Activated naive CD4-positive, alpha-beta T cell treated with anti-CD3 and anti-CD28 coated beads, Interleukin-2, amount 10 ng/mL, durations not matched to agents 7 days and 5 days (primary cell): ENCODE results near the gene CFAP221.

ENCODE experiments used
- CTCF ChIA-PET: fragments of 350-600 bp; sonication (Branson Sonifier 250); formaldehyde crosslinking; loops from one replicate; lab custom pipeline; 2021; ENCODE audit warnings: antibody characterized with exemption; lab: Charles Lee
- DNase-seq: peaks from one replicate; pipeline ENCODE4 v3.0.0-alpha.2; 2020
- H3K27ac Mint-ChIP-seq: one replicate; pipeline ENCODE4 v1.8.0; 2021; ENCODE audit warnings: mild to moderate bottlenecking, moderate library complexity, mixed read lengths
- H3K27me3 Mint-ChIP-seq: one replicate; pipeline ENCODE4 v1.8.0; 2021; ENCODE audit warnings: mild to moderate bottlenecking, mixed read lengths
- H3K36me3 Mint-ChIP-seq: one replicate; pipeline ENCODE4 v1.8.0; 2021; ENCODE audit warnings: mixed read lengths
- H3K4me1 Mint-ChIP-seq: one replicate; pipeline ENCODE4 v1.8.0; 2021; ENCODE audit warnings: mixed read lengths
- H3K4me3 Mint-ChIP-seq: one replicate; pipeline ENCODE4 v1.8.0; 2021; ENCODE audit warnings: mild to moderate bottlenecking, moderate library complexity, mixed read lengths
- H3K9me3 Mint-ChIP-seq: one replicate; pipeline ENCODE4 v1.8.0; 2021; ENCODE audit warnings: mixed read lengths

CFAP221 gene

DNA sequence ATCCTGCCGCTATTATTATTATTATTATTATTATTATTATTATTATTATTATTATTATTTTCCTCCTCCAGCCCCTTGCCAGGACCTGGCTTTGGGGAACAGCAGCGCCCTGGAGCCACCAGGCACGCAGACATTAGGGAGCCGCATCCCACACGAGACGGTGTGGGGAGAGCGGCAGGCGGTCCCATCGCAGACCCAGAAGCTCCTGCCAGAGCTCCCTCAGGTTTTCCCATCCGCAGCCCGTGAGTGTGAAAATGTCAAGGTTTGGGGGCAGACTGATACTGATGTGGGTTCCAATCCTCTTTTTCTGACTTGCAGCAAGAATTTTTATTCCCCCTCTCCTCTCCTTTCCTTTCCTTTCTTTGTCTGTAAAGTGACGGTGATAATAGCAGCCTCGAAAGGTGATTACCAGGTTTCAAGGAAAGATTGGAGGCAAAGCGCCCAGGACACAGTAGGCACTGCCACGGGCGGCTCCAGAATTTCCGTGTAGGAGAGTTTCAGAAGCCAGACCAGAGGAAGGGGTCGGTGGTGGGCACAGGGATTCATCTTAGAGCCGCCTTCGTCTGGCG lies 20.8 kb upstream of the CFAP221 start:
- CTCF ChIA-PET = no interaction called here
- DNase-seq = no peak
- Mint-ChIP-seq H3K27me3 (peaks cover 52% of the 10 kb centered on the region), H3K27ac (no peak overlapping the region), H3K36me3 (no peaks in the 10 kb centered on the region), H3K4me3 (no peak overlapping the region), H3K4me1 (no peaks in the 10 kb centered on the region), H3K9me3 (no peaks in the 10 kb centered on the region)

DNA sequence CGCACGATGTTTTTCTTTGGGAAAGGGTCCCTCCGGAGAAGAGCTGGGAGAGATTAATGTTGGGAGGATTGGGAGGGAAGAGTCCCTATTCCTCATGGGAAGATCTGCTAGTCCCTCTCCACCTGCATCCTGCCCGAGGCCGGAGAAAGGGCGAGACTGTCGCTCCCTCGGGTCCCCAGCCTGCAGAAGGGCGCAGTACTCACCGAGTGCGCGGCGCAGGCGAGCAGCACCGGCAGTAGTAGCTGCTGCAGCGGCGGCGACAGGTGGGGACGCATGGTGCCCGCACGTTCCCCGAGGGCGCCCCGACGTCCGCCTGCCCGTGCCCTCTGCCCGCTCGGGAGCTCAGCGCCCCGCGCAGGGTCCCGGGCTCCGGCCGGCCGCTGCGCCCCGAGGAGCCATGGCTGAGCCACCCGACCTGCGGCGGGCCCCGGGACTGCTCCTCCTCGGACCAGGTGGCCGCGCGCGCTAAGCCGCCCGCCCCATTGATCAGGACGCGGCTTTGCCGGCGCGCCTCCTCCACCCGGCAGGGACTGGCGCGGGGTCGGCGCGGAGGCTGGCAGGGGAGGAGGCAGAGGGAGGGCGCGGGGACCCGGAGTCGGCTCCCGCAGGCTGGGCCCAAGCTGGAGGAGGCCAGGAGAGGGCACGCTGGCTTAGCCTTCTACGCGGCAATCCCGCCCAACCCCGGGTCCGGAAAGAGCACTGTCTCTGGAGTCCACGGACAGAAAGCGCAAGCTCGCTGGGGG lies 20.1 kb upstream of the CFAP221 start, which contains the start of gene SCTR:
TSS of gene SCTR (minus strand) at position 532 of the 743 bp plus-strand sequence. CDS start at position 275, 257 bp downstream.
- no peaks in the 10 kb centered on the region for H3K36me3 Mint-ChIP-seq
- DNase-seq = no peak
- no peak within 1 kb of the TSS for H3K4me3 Mint-ChIP-seq
- H3K4me1 Mint-ChIP-seq = no peaks in the 10 kb centered on the region
- no peak within 1 kb of the TSS for H3K27ac Mint-ChIP-seq
- no peaks in the 10 kb centered on the region for H3K9me3 Mint-ChIP-seq
- CTCF ChIA-PET = no interaction called here
- H3K27me3 Mint-ChIP-seq = peaks cover 48% of the 10 kb centered on the region

DNA sequence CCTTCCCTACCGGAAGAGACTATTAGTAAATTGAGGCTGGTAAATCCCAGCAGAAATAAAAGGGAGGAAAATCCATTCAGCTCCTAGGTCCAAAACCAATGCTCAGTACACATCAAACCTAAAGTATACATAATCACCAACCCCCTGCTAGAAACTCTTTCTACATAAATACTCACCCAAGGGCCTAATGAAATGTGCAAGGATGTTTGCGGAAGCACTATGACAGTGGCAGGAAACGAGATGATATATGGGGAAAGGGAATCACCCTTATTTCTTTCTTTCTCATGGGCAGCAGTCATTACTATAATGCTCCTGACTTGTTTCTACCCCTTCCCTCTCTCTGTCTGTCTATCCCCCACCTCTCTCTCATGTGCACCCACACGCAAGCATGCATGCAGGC lies 18.6 kb upstream of the CFAP221 start:
- DNase-seq = no peak
- Mint-ChIP-seq H3K27me3 (peaks cover 48% of the 10 kb centered on the region), H3K4me1 (no peaks in the 10 kb centered on the region), H3K36me3 (no peaks in the 10 kb centered on the region), H3K27ac (no peak overlapping the region), H3K4me3 (no peak overlapping the region), H3K9me3 (no peaks in the 10 kb centered on the region)
- CTCF ChIA-PET = no interaction called here

DNA sequence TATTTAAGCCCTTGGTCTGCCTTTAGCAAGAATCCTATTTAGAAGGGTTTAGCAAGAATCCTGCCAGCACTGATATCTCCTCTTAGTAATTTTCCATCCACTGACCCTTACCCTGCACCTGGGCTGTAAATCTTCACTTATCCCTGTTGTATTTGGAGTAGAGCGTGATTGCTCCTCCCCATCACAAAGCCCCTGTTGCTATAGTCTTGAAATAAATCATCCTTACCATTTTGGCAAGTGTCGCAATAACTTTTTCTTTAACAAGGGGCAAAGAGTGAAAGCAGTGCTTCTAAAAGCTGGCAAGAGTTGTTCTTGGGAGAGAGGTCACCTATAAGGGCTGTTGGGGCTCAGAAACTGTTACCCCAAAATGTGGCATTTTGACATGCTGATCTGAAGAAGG lies 16.2 kb upstream of the CFAP221 start:
- H3K36me3 Mint-ChIP-seq = no peaks in the 10 kb centered on the region
- H3K27ac Mint-ChIP-seq = no peak overlapping the region
- DNase-seq = no peak
- peaks cover 2% of the 10 kb centered on the region for H3K9me3 Mint-ChIP-seq
- CTCF ChIA-PET = no interaction called here
- H3K27me3 Mint-ChIP-seq = peaks cover 34% of the 10 kb centered on the region
- H3K4me3 Mint-ChIP-seq = no peak overlapping the region
- no peaks in the 10 kb centered on the region for H3K4me1 Mint-ChIP-seq

DNA sequence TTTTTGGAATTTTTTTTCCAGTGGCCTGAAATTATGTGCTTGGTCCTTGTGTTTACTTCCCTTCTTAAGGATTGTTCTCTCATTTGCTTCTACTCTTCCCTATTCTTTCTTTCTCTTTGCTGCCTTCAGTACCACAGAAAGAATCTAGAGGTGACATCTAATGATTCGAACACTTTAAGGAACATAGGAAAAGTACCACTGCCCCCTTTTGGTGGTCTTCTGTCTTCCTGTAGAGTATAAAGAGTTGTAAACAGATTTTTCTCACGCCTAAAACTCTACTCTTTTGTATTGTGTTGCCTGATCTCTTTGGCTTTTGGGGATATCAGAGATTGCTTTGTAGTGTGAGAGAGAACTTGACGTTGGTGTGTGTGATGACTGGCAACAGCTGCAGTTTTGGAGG lies 13.0 kb upstream of the CFAP221 start:
- peaks cover 12% of the 10 kb centered on the region for H3K27me3 Mint-ChIP-seq
- peaks cover 12% of the 10 kb centered on the region for H3K9me3 Mint-ChIP-seq
- H3K36me3 Mint-ChIP-seq = no peaks in the 10 kb centered on the region
- DNase-seq = no peak
- CTCF ChIA-PET = no interaction called here
- no peak overlapping the region for H3K4me3 Mint-ChIP-seq
- H3K4me1 Mint-ChIP-seq = no peaks in the 10 kb centered on the region
- H3K27ac Mint-ChIP-seq = no peak overlapping the region

DNA sequence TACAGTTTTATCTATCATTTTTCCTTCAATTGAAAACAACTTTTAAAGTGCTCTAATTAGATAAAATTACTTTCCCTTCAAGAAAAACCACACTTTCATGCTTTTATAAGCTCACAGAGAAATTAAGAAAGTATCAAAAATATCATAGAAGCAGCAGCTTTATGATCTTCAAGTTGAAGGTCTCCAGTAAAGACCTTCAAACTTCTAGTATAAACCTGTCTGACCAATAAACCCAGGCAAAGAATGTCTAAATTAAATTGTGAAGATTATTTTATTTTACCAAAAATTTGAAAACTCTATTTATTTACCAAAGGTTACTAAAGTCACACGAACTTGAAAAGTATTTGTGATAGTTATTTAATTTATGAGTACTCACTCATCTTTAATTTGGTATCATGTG lies 10.7 kb upstream of the CFAP221 start:
- H3K9me3 Mint-ChIP-seq = peaks cover 12% of the 10 kb centered on the region
- no peaks in the 10 kb centered on the region for H3K4me1 Mint-ChIP-seq
- no peaks in the 10 kb centered on the region for H3K36me3 Mint-ChIP-seq

DNA sequence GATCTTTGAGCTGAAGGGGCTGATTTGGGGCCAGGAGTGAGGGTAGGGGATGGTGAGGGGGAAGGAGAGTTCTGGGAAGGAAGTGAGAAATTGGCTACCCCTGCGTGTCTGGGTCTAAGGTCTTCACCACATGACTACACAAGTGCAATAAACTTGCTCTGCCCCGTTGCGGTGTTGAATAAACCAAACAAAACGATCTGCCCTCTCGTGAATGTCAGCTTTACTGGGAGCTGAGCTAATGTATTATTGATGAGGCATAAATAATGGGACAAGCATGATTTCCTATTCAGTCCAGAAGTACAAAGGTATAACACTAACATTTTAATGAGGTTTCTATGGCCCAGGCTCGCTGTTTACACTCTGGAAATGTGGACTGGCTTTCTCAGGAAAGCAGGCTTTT lies 8.0 kb upstream of the CFAP221 start:
- no peaks in the 10 kb centered on the region for H3K4me1 Mint-ChIP-seq
- no peaks in the 10 kb centered on the region for H3K36me3 Mint-ChIP-seq
- H3K9me3 Mint-ChIP-seq = peaks cover 12% of the 10 kb centered on the region
- H3K27me3 Mint-ChIP-seq = peaks cover 11% of the 10 kb centered on the region
- no peak overlapping the region for H3K4me3 Mint-ChIP-seq
- DNase-seq = no peak
- CTCF ChIA-PET = no interaction called here
- H3K27ac Mint-ChIP-seq = no peak overlapping the region

More for the DNA sequence above, 10.7 kb upstream of the CFAP221 start:
- Mint-ChIP-seq H3K27me3 (peaks cover 6% of the 10 kb centered on the region), H3K27ac (no peak overlapping the region), H3K4me3 (no peak overlapping the region)
- CTCF ChIA-PET = no interaction called here
- DNase-seq = no peak

DNA sequence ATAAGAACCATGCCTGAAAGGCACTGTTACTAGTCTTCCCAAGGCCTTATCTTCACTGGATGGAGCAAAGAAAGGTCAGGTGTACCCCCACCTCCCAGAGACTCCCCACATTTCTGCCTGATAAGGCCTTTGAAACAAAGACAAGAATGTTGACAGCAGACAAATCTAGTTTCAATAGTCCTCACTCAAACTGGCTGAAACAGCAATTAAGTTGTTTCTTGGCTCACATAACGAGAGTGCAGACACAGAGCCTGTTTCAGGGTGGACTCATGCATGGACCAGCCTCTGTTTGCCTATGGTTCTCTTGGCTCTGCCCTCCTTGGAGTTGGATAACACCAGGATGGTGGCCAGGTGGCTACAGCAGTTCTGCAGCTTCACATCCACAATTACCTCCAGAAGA lies 7.5 kb upstream of the CFAP221 start:
- Mint-ChIP-seq H3K36me3 (no peaks in the 10 kb centered on the region), H3K4me1 (no peaks in the 10 kb centered on the region), H3K9me3 (peaks cover 12% of the 10 kb centered on the region), H3K4me3 (no peak overlapping the region), H3K27me3 (peaks cover 14% of the 10 kb centered on the region), H3K27ac (no peak overlapping the region)
- CTCF ChIA-PET = no interaction called here
- DNase-seq = no peak

DNA sequence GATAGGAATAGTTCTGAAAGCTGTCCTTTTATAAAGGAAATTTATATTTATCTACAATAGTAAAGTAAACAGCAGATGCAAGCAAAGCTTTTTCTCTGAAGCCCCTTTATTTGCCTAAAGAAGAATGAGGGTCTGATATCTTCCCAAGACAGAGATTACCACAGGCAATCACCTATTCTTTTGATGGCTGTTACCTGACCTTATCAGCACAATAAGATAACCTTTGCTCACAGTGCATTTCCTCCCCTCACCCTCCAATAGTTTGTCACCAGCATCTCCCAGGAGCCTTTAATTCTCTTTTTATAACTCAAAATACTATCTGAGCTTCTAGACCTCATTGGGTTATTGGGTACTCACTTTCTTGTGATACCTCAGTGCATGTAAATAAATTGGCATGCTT lies 6.5 kb upstream of the CFAP221 start:
- Mint-ChIP-seq H3K36me3 (no peaks in the 10 kb centered on the region), H3K4me1 (no peaks in the 10 kb centered on the region), H3K27me3 (peaks cover 24% of the 10 kb centered on the region), H3K4me3 (no peak overlapping the region), H3K9me3 (peaks cover 10% of the 10 kb centered on the region), H3K27ac (no peak overlapping the region)
- DNase-seq = no peak
- CTCF ChIA-PET = interaction anchor here (0.6 kb wide), 1 partner anchor 1508 kb away, joined by 3 read pairs; no protein-coding TSS in a partner anchor

DNA sequence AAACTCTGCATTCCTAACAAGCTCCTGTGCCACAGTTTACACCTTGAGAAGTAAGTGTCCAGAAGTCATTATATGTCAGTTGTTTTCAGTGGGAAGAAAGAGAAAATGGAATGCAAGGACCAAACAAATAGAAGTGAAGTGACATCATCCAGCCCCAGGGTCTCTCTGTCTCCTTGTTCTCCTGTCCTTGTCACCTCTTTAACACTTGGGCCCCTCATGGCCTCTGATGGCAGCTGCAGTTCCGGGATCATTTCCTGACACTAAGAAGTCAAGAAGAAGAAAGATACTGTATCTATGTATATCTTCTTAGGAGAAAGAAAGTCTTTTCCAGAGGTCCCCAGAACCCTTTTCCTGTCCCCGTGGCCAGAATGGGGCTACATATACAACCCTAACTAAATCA lies 2.8 kb upstream of the CFAP221 start:
- Mint-ChIP-seq H3K27ac (no peak overlapping the region), H3K9me3 (no peaks in the 10 kb centered on the region), H3K4me3 (no peak overlapping the region), H3K27me3 (peaks cover 55% of the 10 kb centered on the region), H3K4me1 (peaks cover 7% of the 10 kb centered on the region), H3K36me3 (no peaks in the 10 kb centered on the region)
- DNase-seq = no peak
- CTCF ChIA-PET = interaction anchor here (0.7 kb wide), 1 partner anchor 38 kb away, joined by 3 read pairs; no protein-coding TSS in a partner anchor

DNA sequence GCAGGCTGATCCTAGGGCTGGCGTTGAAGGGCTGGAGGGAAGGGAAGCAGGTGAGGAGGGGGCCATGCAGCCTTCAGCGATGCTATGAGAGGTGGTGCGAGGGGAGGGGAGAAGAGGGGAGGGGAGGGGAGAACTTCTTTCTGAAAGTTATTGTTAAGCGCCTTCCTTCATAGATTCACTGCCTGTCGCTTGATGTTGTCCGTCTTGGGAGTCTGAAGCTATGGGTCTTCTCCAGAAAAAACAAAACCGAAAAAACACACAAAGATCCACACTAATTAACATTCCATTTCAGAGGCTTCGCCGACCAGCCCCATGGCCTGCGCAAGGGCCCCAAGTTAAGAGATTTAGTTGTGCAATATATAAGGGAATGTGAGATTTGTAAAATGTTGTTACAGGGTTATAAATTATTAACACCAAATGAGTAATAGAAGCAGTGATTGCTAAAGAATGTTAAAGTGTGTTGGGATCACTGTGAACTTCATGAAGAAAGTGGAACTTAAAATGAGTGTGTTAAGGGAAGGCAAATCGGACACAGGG lies 758 bp downstream of the CFAP221 start:
- CTCF ChIA-PET = no interaction called here
- Mint-ChIP-seq H3K27ac (no peak overlapping the region), H3K4me1 (peaks cover 7% of the 10 kb centered on the region), H3K4me3 (no peak overlapping the region), H3K27me3 (peaks cover 61% of the 10 kb centered on the region), H3K9me3 (no peaks in the 10 kb centered on the region), H3K36me3 (no peaks in the 10 kb centered on the region)
- no peak for DNase-seq

DNA sequence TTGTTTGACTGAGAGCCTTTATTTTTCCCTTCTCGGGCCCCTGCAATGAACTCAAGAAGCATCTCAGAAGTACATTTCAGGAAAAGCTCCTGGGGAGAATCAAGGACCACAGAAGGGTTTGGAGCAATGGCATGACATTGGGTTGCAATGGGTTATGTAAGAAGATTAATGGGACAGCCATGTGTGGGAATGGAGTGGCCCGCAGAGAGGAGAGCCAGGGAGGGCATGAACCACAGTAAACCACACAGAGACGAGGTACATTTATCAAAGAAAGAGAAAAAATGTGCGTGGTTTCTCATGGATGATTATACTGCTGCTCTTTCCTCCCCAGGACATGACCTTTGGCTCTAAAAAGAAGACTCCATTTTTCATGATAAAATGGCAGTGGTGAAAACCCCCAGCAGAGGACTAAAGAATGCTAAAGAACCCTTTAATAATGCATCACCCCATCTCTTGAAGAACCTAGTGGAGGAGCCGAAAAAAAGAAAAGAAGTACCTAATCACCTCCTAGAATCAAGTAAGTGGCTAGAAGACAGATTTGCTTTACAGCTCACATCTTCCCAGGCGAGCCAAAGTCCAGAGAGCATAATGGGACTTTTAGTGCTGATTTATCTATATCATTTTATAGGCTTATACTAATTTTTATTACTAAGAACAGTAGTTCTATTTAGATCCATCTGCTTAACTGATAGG lies 1.7 kb downstream of the CFAP221 start:
- Mint-ChIP-seq H3K36me3 (no peaks in the 10 kb centered on the region), H3K27ac (no peak overlapping the region), H3K9me3 (no peaks in the 10 kb centered on the region), H3K4me3 (no peak overlapping the region), H3K27me3 (peaks cover 58% of the 10 kb centered on the region), H3K4me1 (peaks cover 7% of the 10 kb centered on the region)
- DNase-seq = no peak
- CTCF ChIA-PET = no interaction called here

DNA sequence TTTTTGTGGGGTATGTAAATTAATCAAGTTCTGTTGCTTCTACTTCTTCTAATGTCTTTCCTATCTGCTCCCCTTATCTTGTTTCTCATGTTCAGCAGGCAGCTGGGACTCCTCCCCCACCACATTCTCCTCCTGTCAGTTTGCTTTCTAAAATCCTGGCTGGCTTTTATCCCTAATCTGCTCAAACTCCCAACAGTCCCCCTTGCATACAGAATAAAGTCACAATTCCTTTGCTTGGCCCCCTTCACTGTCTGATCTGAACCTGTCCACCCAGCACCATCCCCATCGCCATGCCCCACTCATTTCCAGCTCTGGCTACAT lies 2.2 kb downstream of the CFAP221 start:
- H3K27ac Mint-ChIP-seq = no peak overlapping the region
- H3K9me3 Mint-ChIP-seq = no peaks in the 10 kb centered on the region
- CTCF ChIA-PET = no interaction called here
- H3K36me3 Mint-ChIP-seq = no peaks in the 10 kb centered on the region
- H3K4me1 Mint-ChIP-seq = peaks cover 7% of the 10 kb centered on the region
- H3K4me3 Mint-ChIP-seq = no peak overlapping the region
- no peak for DNase-seq
- H3K27me3 Mint-ChIP-seq = peaks cover 57% of the 10 kb centered on the region

DNA sequence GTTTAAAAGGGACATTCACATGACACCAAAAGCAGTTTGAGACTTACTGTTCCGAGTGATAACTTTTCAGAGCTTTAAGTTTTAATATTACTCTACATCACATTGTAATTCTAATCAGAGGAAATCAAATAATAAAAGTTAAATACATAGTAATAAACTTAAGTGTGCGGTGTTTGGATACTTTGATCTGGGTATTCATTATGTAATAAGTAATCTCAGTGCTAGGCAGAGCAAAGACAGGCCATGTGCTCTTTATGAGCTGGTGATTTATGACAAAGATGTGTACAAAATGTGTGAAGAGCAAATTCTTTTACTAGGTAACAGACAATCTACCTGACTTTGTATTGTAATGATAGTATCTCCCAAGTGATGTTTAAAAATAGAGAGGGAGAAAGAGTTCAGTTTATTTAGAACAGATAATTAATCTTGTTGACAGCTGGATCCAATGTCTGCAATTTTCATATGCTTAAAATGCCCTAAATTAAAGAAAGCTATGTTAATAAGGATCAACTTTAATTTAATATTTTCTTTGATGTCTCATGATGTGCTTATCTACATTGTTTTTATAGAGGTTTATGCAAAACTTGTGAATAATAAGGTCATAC lies 4.4 kb downstream of the CFAP221 start:
- H3K27me3 Mint-ChIP-seq = peaks cover 40% of the 10 kb centered on the region
- CTCF ChIA-PET = no interaction called here
- no peaks in the 10 kb centered on the region for H3K36me3 Mint-ChIP-seq
- H3K4me1 Mint-ChIP-seq = peaks cover 7% of the 10 kb centered on the region
- H3K4me3 Mint-ChIP-seq = no peak overlapping the region
- H3K27ac Mint-ChIP-seq = no peak overlapping the region
- no peak for DNase-seq
- no peaks in the 10 kb centered on the region for H3K9me3 Mint-ChIP-seq
